ENCODE measurements around the gene CASP10. TPM values are rescaled to one million over a fixed set of nuclear protein-coding genes. Genes with fewer than 3 reads are reported as not detected.
"Not testable (repeated sequence)": the region's sequence is repeated elsewhere in the genome, so short reads cannot be mapped to it uniquely, and the experiment has no call there.

Gene CASP10
- total RNA-seq, 1 donor from 2014 or later: 3.6 TPM

GRCh38 chr2:201158111-201158929, 24.6 kb upstream of the CASP10 start:
- TF ChIP-seq CTCF (conservative IDR thresholded peaks at IDR 0.05): peak; percentile 80
- Mint-ChIP-seq H3K36me3 (peaks cover 3% of the 10 kb centered on the region), H3K4me1 (ENCODE audit: unreplicated experiment) (peaks cover 12% of the 10 kb centered on the region), H3K27ac (peak overlapping the region; percentile 64), H3K4me3 (no peak overlapping the region), H3K9me3 (no peaks in the 10 kb centered on the region), H3K27me3 (no peaks in the 10 kb centered on the region)
- no peak for DNase-seq (ENCODE audit: extremely low spot score, unreplicated experiment)

GRCh38 chr2:201164166-201164565, 18.8 kb upstream of the CASP10 start:
- no peaks in the 10 kb centered on the region for H3K4me1 Mint-ChIP-seq (ENCODE audit: unreplicated experiment)
- TF ChIP-seq CTCF (conservative IDR thresholded peaks at IDR 0.05): no peak
- no peaks in the 10 kb centered on the region for H3K27me3 Mint-ChIP-seq
- no peak for DNase-seq (ENCODE audit: extremely low spot score, unreplicated experiment)
- peaks cover 10% of the 10 kb centered on the region for H3K36me3 Mint-ChIP-seq
- no peak overlapping the region for H3K27ac Mint-ChIP-seq
- no peaks in the 10 kb centered on the region for H3K9me3 Mint-ChIP-seq
- H3K4me3 Mint-ChIP-seq: no peak overlapping the region

- Mint-ChIP-seq H3K4me1 (ENCODE audit: unreplicated experiment) (no peaks in the 10 kb centered on the region), H3K9me3 (no peaks in the 10 kb centered on the region), H3K27ac (no peak overlapping the region), H3K36me3 (peaks cover 10% of the 10 kb centered on the region), H3K4me3 (no peak overlapping the region), H3K27me3 (no peaks in the 10 kb centered on the region)
- no peak for TF ChIP-seq CTCF (conservative IDR thresholded peaks at IDR 0.05)
- DNase-seq (ENCODE audit: extremely low spot score, unreplicated experiment): no peak
These were observed 15.4 kb upstream of the CASP10 start for GRCh38 chr2:201167546-201167945.

- H3K27ac Mint-ChIP-seq; DNase-seq (ENCODE audit: extremely low spot score, unreplicated experiment); H3K4me3 Mint-ChIP-seq; H3K27me3 Mint-ChIP-seq; H3K4me1 Mint-ChIP-seq (ENCODE audit: unreplicated experiment); H3K9me3 Mint-ChIP-seq; H3K36me3 Mint-ChIP-seq: not testable (repeated sequence)
These were observed 14.4 kb upstream of the CASP10 start for GRCh38 chr2:201168496-201168895.

GRCh38 chr2:201171259-201171814, 11.6 kb upstream of the CASP10 start:
- no peaks in the 10 kb centered on the region for H3K4me1 Mint-ChIP-seq (ENCODE audit: unreplicated experiment)
- no peaks in the 10 kb centered on the region for H3K9me3 Mint-ChIP-seq
- no peak for DNase-seq (ENCODE audit: extremely low spot score, unreplicated experiment)
- no peak overlapping the region for H3K4me3 Mint-ChIP-seq
- no peaks in the 10 kb centered on the region for H3K27me3 Mint-ChIP-seq
- no peak for TF ChIP-seq CTCF (conservative IDR thresholded peaks at IDR 0.05)
- no peak overlapping the region for H3K27ac Mint-ChIP-seq
- peaks cover 3% of the 10 kb centered on the region for H3K36me3 Mint-ChIP-seq

- Mint-ChIP-seq H3K27ac (no peak overlapping the region), H3K9me3 (no peaks in the 10 kb centered on the region), H3K4me3 (no peak overlapping the region), H3K27me3 (no peaks in the 10 kb centered on the region), H3K4me1 (ENCODE audit: unreplicated experiment) (no peaks in the 10 kb centered on the region), H3K36me3 (peaks cover 3% of the 10 kb centered on the region)
- no peak for TF ChIP-seq CTCF (conservative IDR thresholded peaks at IDR 0.05)
- no peak for DNase-seq (ENCODE audit: extremely low spot score, unreplicated experiment)
These were observed 10.7 kb upstream of the CASP10 start for GRCh38 chr2:201172279-201172678.
